Keratinocyte (primary cell): Measurements from ENCODE around the gene HDAC3. TPM values are rescaled to one million over a fixed set of nuclear protein-coding genes. Genes with fewer than 3 reads are reported as not detected.
A peak's percentile ranks its signal among the peaks of the same experiment; 100 is the strongest.

Source experiments
- DNase-seq: peaks from one replicate; pipeline ENCODE4 v3.0.0-alpha.2; 2011; ENCODE audit warnings: low read depth, missing footprints, low spot score
- FAIRE-seq: peaks from 2 replicates; lab custom pipeline; 2011; peaks lifted over from hg19 to GRCh38; lab: Jason Lieb, UNC
- H2AFZ ChIP-seq: 2 replicates; pipeline ENCODE4 v1.6.0; 2012; ENCODE audit warnings: low read length, control low read depth, inconsistent platforms; ENCODE audit not compliant: control insufficient read depth
- H3K27ac ChIP-seq: 2 replicates; pipeline ENCODE4 v1.5.1; 2011; ENCODE audit warnings: low read length; ENCODE audit not compliant: control insufficient read depth, insufficient read depth
- H3K27me3 ChIP-seq: 3 replicates; pipeline ENCODE4 v1.6.0; 2011; ENCODE audit warnings: low read length; ENCODE audit not compliant: control insufficient read depth, insufficient read depth; ENCODE audit errors: extremely low read depth
- H3K36me3 ChIP-seq, 2 experiments: 2 replicates in 1 of 2; 3 replicates in 1 of 2; pipeline ENCODE4 v1.5.1; 2011; ENCODE audit warnings: low read length in 2 of 2, mild to moderate bottlenecking in 1 of 2; ENCODE audit not compliant: control insufficient read depth in 2 of 2, insufficient read depth in 2 of 2; ENCODE audit errors: extremely low read depth in 1 of 2
- H3K4me1 ChIP-seq: 3 replicates; pipeline ENCODE4 v1.5.1; 2011; ENCODE audit warnings: low read length; ENCODE audit not compliant: control insufficient read depth, insufficient read depth; ENCODE audit errors: extremely low read depth
- H3K4me2 ChIP-seq: 3 replicates; pipeline ENCODE4 v1.6.0; 2011; ENCODE audit warnings: low read depth, low read length; ENCODE audit not compliant: control insufficient read depth, insufficient read depth; ENCODE audit errors: extremely low read depth
- H3K4me3 ChIP-seq, 3 experiments: fragments of 200-600 bp in 1 of 3; sonication (generic) in 1 of 3; 2 replicates in 2 of 3; 3 replicates in 1 of 3; pipeline ENCODE4 v1.5.1; 2011 to 2016; ENCODE audit warnings: low read length in 3 of 3, mild to moderate bottlenecking in 3 of 3, control low read depth in 2 of 3, inconsistent platforms in 1 of 3, low read depth in 1 of 3, mixed read lengths in 1 of 3, mixed run types in 1 of 3, moderate library complexity in 1 of 3; ENCODE audit not compliant: control insufficient read depth in 2 of 3, insufficient read depth in 2 of 3; ENCODE audit errors: extremely low read depth in 1 of 3
- H3K79me2 ChIP-seq: 2 replicates; pipeline ENCODE4 v1.6.0; 2012; ENCODE audit warnings: low read length; ENCODE audit not compliant: control insufficient read depth, insufficient read depth
- H3K9ac ChIP-seq: 3 replicates; pipeline ENCODE4 v1.6.0; 2011; ENCODE audit warnings: low read length; ENCODE audit not compliant: control insufficient read depth, insufficient read depth; ENCODE audit errors: extremely low read depth
- H3K9me1 ChIP-seq: 3 replicates; pipeline ENCODE4 v1.6.0; 2011; ENCODE audit warnings: low read length; ENCODE audit not compliant: control insufficient read depth, insufficient read depth; ENCODE audit errors: extremely low read depth
- H3K9me3 ChIP-seq: 2 replicates; pipeline ENCODE4 v1.5.1; 2012; ENCODE audit warnings: low read depth, low read length; ENCODE audit not compliant: control insufficient read depth
- H4K20me1 ChIP-seq: 3 replicates; pipeline ENCODE4 v1.6.0; 2011; ENCODE audit warnings: low read length; ENCODE audit not compliant: control insufficient read depth, insufficient read depth; ENCODE audit errors: extremely low read depth
- EZH2 ChIP-seq: IDR thresholded peaks from one replicate; pipeline ENCODE4 v1.6.1; 2012; ENCODE audit warnings: inconsistent platforms, mild to moderate bottlenecking, low read length, moderate library complexity
- dilution Hi-C: fragments of 300-500 bp; cut with MboI; formaldehyde crosslinking; loops from one replicate; pipeline ENCODE4 v1.7.0; 2020; ENCODE audit warnings: low sequenced_read_pairs; ENCODE audit not compliant: extremely low pct_ligation_motif_present
- polyA plus RNA-seq, 5 experiments: library from polyadenylated mRNA; depleted of rRNA in 3 of 5; stranded (reverse) in 3 of 5; stranded (forward) in 1 of 5; unstranded in 1 of 5; fragments of >200 nt; gene quantifications; 1 replicate in 1 of 5; 2 replicates in 3 of 5; 3 replicates in 1 of 5; pipeline versions ENCODE4 v1.2.1 to v1.2.3, GENCODE V29; 2011 to 2012; ENCODE audit warnings: missing spikeins in 2 of 5, low read depth in 1 of 5, low replicate concordance in 1 of 5
- TF ChIP-seq, protein P1 (sequence below), 3 experiments: IDR thresholded peaks in 1 of 3; conservative IDR thresholded peaks in 1 of 3; optimal IDR thresholded peaks in 1 of 3; 2 replicates in 2 of 3; 3 replicates in 1 of 3; pipeline versions ENCODE3 to v1.5.1; 2011; ENCODE audit warnings: low read length in 3 of 3, mild to moderate bottlenecking in 3 of 3, moderate library complexity in 2 of 3, control low read depth in 1 of 3, inconsistent platforms in 1 of 3; ENCODE audit not compliant: insufficient read depth in 2 of 3; ENCODE audit errors: extremely low read depth in 1 of 3

Gene HDAC3
- polyA plus RNA-seq, 1 donor (not counting 4 experiments of a cell fraction or from before 2014, with no cell fraction given): 97.4 TPM

DNA sequence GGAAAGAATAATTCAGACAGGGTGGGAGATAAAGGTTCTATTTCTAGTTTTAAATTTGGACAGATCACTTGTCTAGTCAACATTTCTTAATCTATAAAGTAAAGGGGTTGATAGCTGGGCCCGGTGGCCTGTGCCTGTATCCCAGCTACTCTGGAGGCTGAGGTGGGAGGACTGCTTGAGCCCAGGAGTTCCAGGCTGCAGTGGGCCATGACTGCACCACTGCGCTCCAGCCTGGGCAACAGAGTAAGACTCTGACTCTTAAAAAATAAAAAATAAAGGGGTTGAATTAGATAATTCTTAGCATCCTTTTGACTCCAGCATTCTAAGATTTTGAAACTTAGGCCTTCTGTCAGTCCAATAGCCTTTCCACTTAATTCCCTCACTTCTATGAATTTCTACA is 28.6 kb downstream of the HDAC3 start:
- no peak overlapping the region for H3K4me2 ChIP-seq

DNA sequence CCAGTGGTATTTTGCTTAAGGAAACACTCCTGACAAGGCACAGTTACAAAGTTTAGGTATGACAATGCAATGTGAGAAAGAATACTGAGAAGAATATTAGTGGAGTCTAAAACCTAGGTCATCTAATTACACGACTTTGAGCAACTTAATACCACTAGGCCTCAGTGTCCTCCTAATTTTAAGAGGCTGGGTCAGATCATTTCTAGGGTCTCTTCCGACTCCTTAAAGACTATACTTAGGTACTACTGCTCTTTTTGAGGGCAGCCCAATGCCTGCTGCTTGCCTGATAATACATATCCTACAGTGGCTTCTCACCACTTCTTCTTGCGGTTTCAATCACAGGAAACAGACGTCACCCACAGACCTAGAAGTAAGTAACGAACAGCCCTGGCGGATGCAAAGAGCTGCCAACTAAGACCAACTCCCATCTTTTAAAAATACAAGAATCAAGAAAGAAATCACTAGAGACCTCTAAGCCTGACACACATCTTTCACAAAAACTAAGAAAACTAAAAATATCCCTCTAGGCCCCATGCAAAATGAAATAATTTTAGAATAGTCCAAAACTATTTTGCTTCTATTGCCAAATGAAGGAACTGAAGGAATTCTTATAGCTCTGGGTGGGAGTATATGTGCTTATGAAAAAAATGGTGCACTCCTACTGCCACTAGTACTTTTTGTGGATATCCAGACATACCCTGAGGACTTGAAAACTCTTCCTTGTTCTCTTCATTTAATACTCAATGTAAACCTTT is 30.9 kb downstream of the HDAC3 start:
- H3K4me1 ChIP-seq: peaks cover 18% of the 10 kb centered on the region
- TF ChIP-seq, protein P1, sequence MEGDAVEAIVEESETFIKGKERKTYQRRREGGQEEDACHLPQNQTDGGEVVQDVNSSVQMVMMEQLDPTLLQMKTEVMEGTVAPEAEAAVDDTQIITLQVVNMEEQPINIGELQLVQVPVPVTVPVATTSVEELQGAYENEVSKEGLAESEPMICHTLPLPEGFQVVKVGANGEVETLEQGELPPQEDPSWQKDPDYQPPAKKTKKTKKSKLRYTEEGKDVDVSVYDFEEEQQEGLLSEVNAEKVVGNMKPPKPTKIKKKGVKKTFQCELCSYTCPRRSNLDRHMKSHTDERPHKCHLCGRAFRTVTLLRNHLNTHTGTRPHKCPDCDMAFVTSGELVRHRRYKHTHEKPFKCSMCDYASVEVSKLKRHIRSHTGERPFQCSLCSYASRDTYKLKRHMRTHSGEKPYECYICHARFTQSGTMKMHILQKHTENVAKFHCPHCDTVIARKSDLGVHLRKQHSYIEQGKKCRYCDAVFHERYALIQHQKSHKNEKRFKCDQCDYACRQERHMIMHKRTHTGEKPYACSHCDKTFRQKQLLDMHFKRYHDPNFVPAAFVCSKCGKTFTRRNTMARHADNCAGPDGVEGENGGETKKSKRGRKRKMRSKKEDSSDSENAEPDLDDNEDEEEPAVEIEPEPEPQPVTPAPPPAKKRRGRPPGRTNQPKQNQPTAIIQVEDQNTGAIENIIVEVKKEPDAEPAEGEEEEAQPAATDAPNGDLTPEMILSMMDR (optimal IDR thresholded peaks at IDR 0.05 in 1 of 3, IDR thresholded peaks at IDR 0.05 in 1 of 3, conservative IDR thresholded peaks at IDR 0.05 in 1 of 3; ENCODE audit: extremely low read depth in 1 of 3, insufficient read depth in 2 of 3, low read length in 3 of 3): no peak
- TF ChIP-seq EZH2: no peak
- no peaks in the 10 kb centered on the region for H3K9me1 ChIP-seq
- no peaks in the 10 kb centered on the region for H3K27me3 ChIP-seq
- no peak overlapping the region for H3K9ac ChIP-seq
- dilution Hi-C loops: no loop called here
- H3K79me2 ChIP-seq: peaks cover 88% of the 10 kb centered on the region
- no peaks in the 10 kb centered on the region for H3K9me3 ChIP-seq
- H3K36me3 ChIP-seq: peaks cover under 1 to 1% of the 10 kb centered on the region in 2 experiments
- H3K4me3 ChIP-seq: no peak overlapping the region
- H3K4me2 ChIP-seq: peak overlapping the region; percentile 17
- DNase-seq (no peak), FAIRE-seq (no peak)
- peaks cover 5% of the 10 kb centered on the region for H4K20me1 ChIP-seq
- peak overlapping the region; percentile 85 for H3K27ac ChIP-seq
- H2AFZ ChIP-seq: no peak overlapping the region

More for the DNA sequence above, 28.6 kb downstream of the HDAC3 start:
- no peaks in the 10 kb centered on the region for H3K27me3 ChIP-seq
- peaks cover 5% of the 10 kb centered on the region for H4K20me1 ChIP-seq
- no peak overlapping the region for H3K9ac ChIP-seq
- H3K79me2 ChIP-seq: peaks cover 89% of the 10 kb centered on the region
- H3K36me3 ChIP-seq: peaks cover 1 to 3% of the 10 kb centered on the region in 2 experiments
- TF ChIP-seq, protein P1 (optimal IDR thresholded peaks at IDR 0.05 in 1 of 3, IDR thresholded peaks at IDR 0.05 in 1 of 3, conservative IDR thresholded peaks at IDR 0.05 in 1 of 3; ENCODE audit: extremely low read depth in 1 of 3, insufficient read depth in 2 of 3, low read length in 3 of 3): no peak
- TF ChIP-seq EZH2: no peak
- peaks cover 18% of the 10 kb centered on the region for H3K4me1 ChIP-seq
- no peak overlapping the region for H2AFZ ChIP-seq
- H3K9me3 ChIP-seq: no peaks in the 10 kb centered on the region
- FAIRE-seq (no peak), DNase-seq (no peak)
- no peak overlapping the region for H3K27ac ChIP-seq
- dilution Hi-C loops: no loop called here
- no peaks in the 10 kb centered on the region for H3K9me1 ChIP-seq
- H3K4me3 ChIP-seq: no peak overlapping the region
